CD1c-positive myeloid dendritic cell (primary cell): ENCODE data around the gene CHN1.
A peak's percentile ranks its signal among the peaks of the same experiment; 100 is the strongest.

ENCODE experiments used
- DNase-seq: peaks from one replicate; pipeline ENCODE4 v3.0.0-alpha.2; 2016; ENCODE audit errors: extremely low spot score

The CHN1 gene

GRCh38 chr2:175011505-175011904 lies 6.3 kb upstream of the CHN1 start:
- no peak for DNase-seq

- DNase-seq, result no peak
These were observed 5.7 kb upstream of the CHN1 start for GRCh38 chr2:175010848-175011254.

GRCh38 chr2:175009917-175010621 lies 4.9 kb upstream of the CHN1 start:
- no peak for DNase-seq

- no peak for DNase-seq
These were observed 3.8 kb upstream of the CHN1 start for GRCh38 chr2:175008801-175009495.

- DNase-seq, result no peak
These were observed 2.8 kb upstream of the CHN1 start for GRCh38 chr2:175008009-175008408.

- no peak for DNase-seq
These were observed 2.3 kb upstream of the CHN1 start for GRCh38 chr2:175007510-175007909.

- DNase-seq, result no peak
These were observed 1.1 kb upstream of the CHN1 start for GRCh38 chr2:175006281-175006680.

GRCh38 chr2:175005733-175006264 lies 618 bp upstream of the CHN1 start:
- DNase-seq, result no peak

- DNase-seq, result no peak
These were observed 526 bp downstream of the CHN1 start for GRCh38 chr2:175004730-175004979.

- no peak for DNase-seq
These were observed 1.1 kb downstream of the CHN1 start for GRCh38 chr2:175003875-175004729.

- no peak for DNase-seq
These were observed 2.5 kb downstream of the CHN1 start for GRCh38 chr2:175002547-175003274.

- DNase-seq, result no peak
These were observed 3.6 kb downstream of the CHN1 start for GRCh38 chr2:175001566-175001965.

GRCh38 chr2:174997110-174997509 lies 8.1 kb downstream of the CHN1 start:
- DNase-seq, result no peak

- DNase-seq, result peak; percentile 7
These were observed 8.6 kb downstream of the CHN1 start for GRCh38 chr2:174996622-174997021.

GRCh38 chr2:174994381-174994780 lies 10.8 kb downstream of the CHN1 start:
- DNase-seq, result no peak

GRCh38 chr2:174992886-174993285 lies 12.3 kb downstream of the CHN1 start:
- DNase-seq, result no peak

GRCh38 chr2:174985614-174986013 lies 19.6 kb downstream of the CHN1 start:
- DNase-seq, result no peak

GRCh38 chr2:174984561-174984960 lies 20.6 kb downstream of the CHN1 start:
- DNase-seq, result no peak

- DNase-seq, result no peak
These were observed 23.9 kb downstream of the CHN1 start for GRCh38 chr2:174981331-174981730.

- no peak for DNase-seq
These were observed 25.2 kb downstream of the CHN1 start for GRCh38 chr2:174979996-174980395.

- DNase-seq, result no peak
These were observed 27.8 kb downstream of the CHN1 start for GRCh38 chr2:174977364-174977763.

GRCh38 chr2:174974131-174974530 lies 31.1 kb downstream of the CHN1 start:
- DNase-seq, result no peak
